H1 (cell line): ENCODE measurements around the gene SLC25A48.

Experiments
- BCL11A ChIP-seq, 2 experiments: IDR thresholded peaks; one replicate each; pipeline ENCODE4 v1.6.1; 2011; ENCODE audit warnings: low read depth in 2 of 2, low read length in 2 of 2, mild to moderate bottlenecking in 2 of 2
- CHD2 ChIP-seq: IDR thresholded peaks from 2 replicates; pipeline ENCODE4 v1.6.1; 2012; ENCODE audit warnings: low read length, improper control_type of control experiment
- EZH2 ChIP-seq: fragments of 200-600 bp; sonication (generic); IDR thresholded peaks from 2 replicates; pipeline ENCODE4 v1.7.1; 2012; ENCODE audit warnings: low read depth, mild to moderate bottlenecking, moderate library complexity, low read length, inconsistent platforms; ENCODE audit not compliant: severe bottlenecking
- JUND ChIP-seq: IDR thresholded peaks from 2 replicates; pipeline ENCODE4 v1.6.1; 2011; ENCODE audit warnings: mild to moderate bottlenecking, improper control_type of control experiment, low read length
- POLR2A ChIP-seq, 2 experiments: IDR thresholded peaks; 1 replicate in 1 of 2; 2 replicates in 1 of 2; pipeline ENCODE4 v1.6.1; 2011; ENCODE audit warnings: low read depth in 2 of 2, low read length in 2 of 2, mild to moderate bottlenecking in 2 of 2; ENCODE audit errors: control extremely low read depth in 1 of 2
- POLR2AphosphoS5 ChIP-seq: IDR thresholded peaks from 2 replicates; pipeline ENCODE4 v1.6.1; 2011; ENCODE audit warnings: low read depth, low read length
- SP2 ChIP-seq: IDR thresholded peaks from 2 replicates; pipeline ENCODE4 v1.6.1; 2012; ENCODE audit warnings: mild to moderate bottlenecking, low read length, inconsistent platforms
- YY1 ChIP-seq: IDR thresholded peaks from 2 replicates; pipeline ENCODE4 v1.6.1; 2011; ENCODE audit warnings: low read depth, mild to moderate bottlenecking, low read length
- TF ChIP-seq, protein P1 (sequence below), 3 experiments: IDR thresholded peaks; 1 replicate in 2 of 3; 2 replicates in 1 of 3; pipeline versions ENCODE4 v1.5.1 to v1.6.1; 2011; ENCODE audit warnings: low read length in 3 of 3, mild to moderate bottlenecking in 3 of 3, inconsistent platforms in 2 of 3, low read depth in 1 of 3, moderate library complexity in 1 of 3; ENCODE audit not compliant: insufficient read depth in 1 of 3; ENCODE audit errors: control extremely low read depth in 1 of 3

DNA sequence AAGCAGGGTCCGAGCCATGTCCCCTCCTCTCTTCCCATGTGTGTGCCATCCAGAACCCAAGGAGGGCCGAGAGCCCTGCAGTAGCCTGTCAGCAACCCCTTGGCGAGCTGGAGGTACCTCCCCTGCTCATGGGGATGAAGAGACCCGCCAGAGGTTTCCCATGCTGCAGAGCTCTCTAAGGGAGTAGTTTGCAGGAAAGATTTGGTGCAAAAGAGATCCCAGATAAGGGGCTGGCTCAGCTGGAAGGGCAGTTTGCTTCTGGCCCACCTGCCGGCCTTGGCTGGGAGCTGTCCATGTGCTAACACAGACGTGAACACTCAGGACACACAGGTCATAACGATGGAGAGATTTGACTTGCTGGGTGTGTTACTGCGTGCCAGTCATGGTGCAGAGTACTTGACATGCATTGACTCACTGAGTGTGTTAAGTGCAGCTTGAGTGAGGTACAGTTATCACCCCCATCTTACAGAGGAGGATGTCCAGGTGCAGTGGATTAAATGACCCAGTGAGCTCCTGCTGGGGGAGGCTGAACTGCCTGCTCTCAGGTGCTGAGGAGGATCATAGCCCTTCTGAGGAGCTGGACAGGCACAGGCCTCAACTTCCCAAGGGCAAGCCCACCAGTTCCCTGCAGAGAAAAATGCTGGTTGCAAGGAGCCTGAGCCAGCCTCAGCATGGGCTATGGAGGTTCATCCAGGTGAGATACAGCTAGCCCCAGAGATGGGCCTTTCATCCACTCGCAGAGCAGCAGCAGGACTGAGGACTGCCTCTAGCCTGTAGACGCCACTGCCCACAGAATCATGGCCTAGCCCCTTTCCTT lies 6.3 kb upstream of the SLC25A48 start:
- no peak for TF ChIP-seq BCL11A (IDR thresholded peaks at IDR 0.05; ENCODE audit: low read depth in 2 of 2, low read length in 2 of 2)
- TF ChIP-seq, protein P1, sequence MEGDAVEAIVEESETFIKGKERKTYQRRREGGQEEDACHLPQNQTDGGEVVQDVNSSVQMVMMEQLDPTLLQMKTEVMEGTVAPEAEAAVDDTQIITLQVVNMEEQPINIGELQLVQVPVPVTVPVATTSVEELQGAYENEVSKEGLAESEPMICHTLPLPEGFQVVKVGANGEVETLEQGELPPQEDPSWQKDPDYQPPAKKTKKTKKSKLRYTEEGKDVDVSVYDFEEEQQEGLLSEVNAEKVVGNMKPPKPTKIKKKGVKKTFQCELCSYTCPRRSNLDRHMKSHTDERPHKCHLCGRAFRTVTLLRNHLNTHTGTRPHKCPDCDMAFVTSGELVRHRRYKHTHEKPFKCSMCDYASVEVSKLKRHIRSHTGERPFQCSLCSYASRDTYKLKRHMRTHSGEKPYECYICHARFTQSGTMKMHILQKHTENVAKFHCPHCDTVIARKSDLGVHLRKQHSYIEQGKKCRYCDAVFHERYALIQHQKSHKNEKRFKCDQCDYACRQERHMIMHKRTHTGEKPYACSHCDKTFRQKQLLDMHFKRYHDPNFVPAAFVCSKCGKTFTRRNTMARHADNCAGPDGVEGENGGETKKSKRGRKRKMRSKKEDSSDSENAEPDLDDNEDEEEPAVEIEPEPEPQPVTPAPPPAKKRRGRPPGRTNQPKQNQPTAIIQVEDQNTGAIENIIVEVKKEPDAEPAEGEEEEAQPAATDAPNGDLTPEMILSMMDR (IDR thresholded peaks at IDR 0.05; ENCODE audit: control extremely low read depth in 1 of 3, insufficient read depth in 1 of 3, low read depth in 1 of 3, low read length in 3 of 3) = no peak
- no peak for TF ChIP-seq SP2
- no peak for TF ChIP-seq POLR2A (IDR thresholded peaks at IDR 0.05; ENCODE audit: control extremely low read depth in 1 of 2, low read depth in 2 of 2, low read length in 2 of 2)
- no peak for TF ChIP-seq EZH2
- TF ChIP-seq JUND = no peak
- TF ChIP-seq YY1 = no peak
- TF ChIP-seq POLR2AphosphoS5 = no peak
- TF ChIP-seq CHD2 = no peak
